ENCODE results near the gene MPO.

Gene MPO

DNA sequence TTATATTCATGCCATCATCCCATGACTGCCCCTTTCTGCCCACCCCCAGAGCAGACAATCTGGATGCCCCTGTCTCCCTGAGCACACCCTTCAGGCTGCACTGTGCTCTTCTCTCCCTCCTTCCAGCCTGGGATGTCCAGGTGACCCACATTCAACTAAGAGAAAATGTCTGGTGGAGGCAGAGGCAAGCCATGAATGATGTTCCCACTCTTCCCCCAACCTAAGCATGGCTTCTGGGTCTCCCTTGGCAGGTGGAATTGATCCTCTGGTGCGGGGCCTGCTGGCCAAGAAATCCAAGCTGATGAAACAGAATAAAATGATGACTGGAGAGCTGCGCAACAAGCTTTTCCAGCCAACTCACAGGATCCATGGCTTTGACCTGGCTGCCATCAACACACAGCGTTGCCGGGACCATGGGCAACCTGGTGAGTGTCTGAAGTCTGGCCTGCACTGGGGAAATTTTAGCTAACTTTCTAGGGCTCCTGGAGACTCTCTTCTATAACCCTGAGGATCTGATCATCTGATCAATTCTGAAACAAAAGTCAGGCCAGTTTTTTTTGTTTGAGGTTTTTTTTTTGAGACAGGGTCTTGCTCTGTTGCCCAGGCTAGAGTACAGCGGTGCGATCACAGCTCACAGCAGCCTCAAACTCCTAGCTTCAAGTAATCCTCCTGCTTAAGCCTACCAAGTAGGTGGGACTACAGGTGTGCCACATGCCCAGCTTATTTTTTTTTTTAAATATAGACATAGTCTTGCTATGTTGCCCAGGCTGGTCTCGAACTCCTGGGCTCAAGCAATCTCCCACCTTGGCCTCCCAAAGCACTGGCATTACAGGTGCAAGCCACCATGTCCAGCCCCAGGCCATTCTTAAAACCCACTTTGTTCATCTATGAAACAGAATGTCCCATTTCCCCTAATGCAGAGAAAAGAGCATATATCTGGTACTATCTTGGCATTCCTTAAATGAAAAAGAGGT, 14.5 kb downstream of the MPO start:
- TF ChIP-seq ISL1 (CRISPR knock-in tag; IDR thresholded peaks at IDR 0.05) (no peak), SNAI2 (CRISPR knock-in tag; IDR thresholded peaks at IDR 0.05) (no peak), ZFP30 (CRISPR knock-in tag; IDR thresholded peaks at IDR 0.05) (no peak), ZNF565 (CRISPR knock-in tag; conservative IDR thresholded peaks at IDR 0.05; ENCODE audit: low read depth) (no peak)
- ATAC-seq = no peak

DNA sequence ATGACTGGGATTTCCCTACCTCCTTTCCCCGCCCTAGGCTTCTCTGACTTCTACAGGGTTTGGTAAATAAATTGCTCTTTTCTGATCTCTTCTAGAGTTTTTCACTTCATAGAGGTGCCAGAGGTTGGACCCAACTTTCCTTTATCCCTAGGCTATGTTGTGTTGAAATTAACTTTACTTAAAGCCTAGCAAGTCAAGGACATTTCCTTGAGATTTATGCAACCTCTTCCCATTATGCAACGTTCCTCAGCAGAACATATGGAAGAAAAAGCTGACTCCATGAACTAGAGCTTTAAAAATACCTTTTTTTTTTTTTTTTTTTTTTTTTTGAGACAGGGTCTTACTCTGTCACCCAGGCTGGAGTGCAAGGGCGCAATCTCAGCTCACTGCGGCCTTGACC, 15.5 kb downstream of the MPO start:
- TF ChIP-seq, protein P1, sequence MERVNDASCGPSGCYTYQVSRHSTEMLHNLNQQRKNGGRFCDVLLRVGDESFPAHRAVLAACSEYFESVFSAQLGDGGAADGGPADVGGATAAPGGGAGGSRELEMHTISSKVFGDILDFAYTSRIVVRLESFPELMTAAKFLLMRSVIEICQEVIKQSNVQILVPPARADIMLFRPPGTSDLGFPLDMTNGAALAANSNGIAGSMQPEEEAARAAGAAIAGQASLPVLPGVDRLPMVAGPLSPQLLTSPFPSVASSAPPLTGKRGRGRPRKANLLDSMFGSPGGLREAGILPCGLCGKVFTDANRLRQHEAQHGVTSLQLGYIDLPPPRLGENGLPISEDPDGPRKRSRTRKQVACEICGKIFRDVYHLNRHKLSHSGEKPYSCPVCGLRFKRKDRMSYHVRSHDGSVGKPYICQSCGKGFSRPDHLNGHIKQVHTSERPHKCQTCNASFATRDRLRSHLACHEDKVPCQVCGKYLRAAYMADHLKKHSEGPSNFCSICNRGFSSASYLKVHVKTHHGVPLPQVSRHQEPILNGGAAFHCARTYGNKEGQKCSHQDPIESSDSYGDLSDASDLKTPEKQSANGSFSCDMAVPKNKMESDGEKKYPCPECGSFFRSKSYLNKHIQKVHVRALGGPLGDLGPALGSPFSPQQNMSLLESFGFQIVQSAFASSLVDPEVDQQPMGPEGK (CRISPR knock-in tag; IDR thresholded peaks at IDR 0.05; ENCODE audit: borderline replicate concordance) = no peak
- TF ChIP-seq CSDC2 (CRISPR knock-in tag; IDR thresholded peaks at IDR 0.05) = no peak
- TF ChIP-seq, protein P2, sequence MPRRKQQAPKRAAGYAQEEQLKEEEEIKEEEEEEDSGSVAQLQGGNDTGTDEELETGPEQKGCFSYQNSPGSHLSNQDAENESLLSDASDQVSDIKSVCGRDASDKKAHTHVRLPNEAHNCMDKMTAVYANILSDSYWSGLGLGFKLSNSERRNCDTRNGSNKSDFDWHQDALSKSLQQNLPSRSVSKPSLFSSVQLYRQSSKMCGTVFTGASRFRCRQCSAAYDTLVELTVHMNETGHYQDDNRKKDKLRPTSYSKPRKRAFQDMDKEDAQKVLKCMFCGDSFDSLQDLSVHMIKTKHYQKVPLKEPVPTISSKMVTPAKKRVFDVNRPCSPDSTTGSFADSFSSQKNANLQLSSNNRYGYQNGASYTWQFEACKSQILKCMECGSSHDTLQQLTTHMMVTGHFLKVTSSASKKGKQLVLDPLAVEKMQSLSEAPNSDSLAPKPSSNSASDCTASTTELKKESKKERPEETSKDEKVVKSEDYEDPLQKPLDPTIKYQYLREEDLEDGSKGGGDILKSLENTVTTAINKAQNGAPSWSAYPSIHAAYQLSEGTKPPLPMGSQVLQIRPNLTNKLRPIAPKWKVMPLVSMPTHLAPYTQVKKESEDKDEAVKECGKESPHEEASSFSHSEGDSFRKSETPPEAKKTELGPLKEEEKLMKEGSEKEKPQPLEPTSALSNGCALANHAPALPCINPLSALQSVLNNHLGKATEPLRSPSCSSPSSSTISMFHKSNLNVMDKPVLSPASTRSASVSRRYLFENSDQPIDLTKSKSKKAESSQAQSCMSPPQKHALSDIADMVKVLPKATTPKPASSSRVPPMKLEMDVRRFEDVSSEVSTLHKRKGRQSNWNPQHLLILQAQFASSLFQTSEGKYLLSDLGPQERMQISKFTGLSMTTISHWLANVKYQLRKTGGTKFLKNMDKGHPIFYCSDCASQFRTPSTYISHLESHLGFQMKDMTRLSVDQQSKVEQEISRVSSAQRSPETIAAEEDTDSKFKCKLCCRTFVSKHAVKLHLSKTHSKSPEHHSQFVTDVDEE (CRISPR knock-in tag; IDR thresholded peaks at IDR 0.05) = no peak
- TF ChIP-seq GLIS3 (CRISPR knock-in tag; IDR thresholded peaks at IDR 0.05) = no peak
- TF ChIP-seq ESRRG (CRISPR knock-in tag; IDR thresholded peaks at IDR 0.05) = no peak
- TF ChIP-seq PPARA (CRISPR knock-in tag; IDR thresholded peaks at IDR 0.05; ENCODE audit: borderline replicate concordance) = no peak
- TF ChIP-seq ISL1 (CRISPR knock-in tag; IDR thresholded peaks at IDR 0.05) = no peak
- no peak for TF ChIP-seq SNAI2 (CRISPR knock-in tag; IDR thresholded peaks at IDR 0.05)
- TF ChIP-seq OSR1 (CRISPR knock-in tag; IDR thresholded peaks at IDR 0.05) = no peak
- TF ChIP-seq, protein P3, sequence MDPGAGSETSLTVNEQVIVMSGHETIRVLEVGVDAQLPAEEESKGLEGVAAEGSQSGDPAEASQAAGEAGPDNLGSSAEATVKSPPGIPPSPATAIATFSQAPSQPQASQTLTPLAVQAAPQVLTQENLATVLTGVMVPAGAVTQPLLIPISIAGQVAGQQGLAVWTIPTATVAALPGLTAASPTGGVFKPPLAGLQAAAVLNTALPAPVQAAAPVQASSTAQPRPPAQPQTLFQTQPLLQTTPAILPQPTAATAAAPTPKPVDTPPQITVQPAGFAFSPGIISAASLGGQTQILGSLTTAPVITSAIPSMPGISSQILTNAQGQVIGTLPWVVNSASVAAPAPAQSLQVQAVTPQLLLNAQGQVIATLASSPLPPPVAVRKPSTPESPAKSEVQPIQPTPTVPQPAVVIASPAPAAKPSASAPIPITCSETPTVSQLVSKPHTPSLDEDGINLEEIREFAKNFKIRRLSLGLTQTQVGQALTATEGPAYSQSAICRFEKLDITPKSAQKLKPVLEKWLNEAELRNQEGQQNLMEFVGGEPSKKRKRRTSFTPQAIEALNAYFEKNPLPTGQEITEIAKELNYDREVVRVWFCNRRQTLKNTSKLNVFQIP (CRISPR knock-in tag; IDR thresholded peaks at IDR 0.05; ENCODE audit: borderline replicate concordance, low read depth) = no peak
- no peak for TF ChIP-seq BACH2 (CRISPR knock-in tag; IDR thresholded peaks at IDR 0.05; ENCODE audit: borderline replicate concordance)
- TF ChIP-seq, protein P4, sequence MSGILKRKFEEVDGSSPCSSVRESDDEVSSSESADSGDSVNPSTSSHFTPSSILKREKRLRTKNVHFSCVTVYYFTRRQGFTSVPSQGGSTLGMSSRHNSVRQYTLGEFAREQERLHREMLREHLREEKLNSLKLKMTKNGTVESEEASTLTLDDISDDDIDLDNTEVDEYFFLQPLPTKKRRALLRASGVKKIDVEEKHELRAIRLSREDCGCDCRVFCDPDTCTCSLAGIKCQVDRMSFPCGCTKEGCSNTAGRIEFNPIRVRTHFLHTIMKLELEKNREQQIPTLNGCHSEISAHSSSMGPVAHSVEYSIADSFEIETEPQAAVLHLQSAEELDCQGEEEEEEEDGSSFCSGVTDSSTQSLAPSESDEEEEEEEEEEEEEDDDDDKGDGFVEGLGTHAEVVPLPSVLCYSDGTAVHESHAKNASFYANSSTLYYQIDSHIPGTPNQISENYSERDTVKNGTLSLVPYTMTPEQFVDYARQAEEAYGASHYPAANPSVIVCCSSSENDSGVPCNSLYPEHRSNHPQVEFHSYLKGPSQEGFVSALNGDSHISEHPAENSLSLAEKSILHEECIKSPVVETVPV (CRISPR knock-in tag; IDR thresholded peaks at IDR 0.05) = no peak
- no peak for TF ChIP-seq ZNF565 (CRISPR knock-in tag; conservative IDR thresholded peaks at IDR 0.05; ENCODE audit: low read depth)
- no peak for TF ChIP-seq TCF4 (CRISPR knock-in tag; IDR thresholded peaks at IDR 0.05; ENCODE audit: borderline replicate concordance)
- no peak for TF ChIP-seq ZFP3 (CRISPR knock-in tag; IDR thresholded peaks at IDR 0.05)
- no peak for TF ChIP-seq ZC3H10 (CRISPR knock-in tag; IDR thresholded peaks at IDR 0.05)
- TF ChIP-seq, protein P5, sequence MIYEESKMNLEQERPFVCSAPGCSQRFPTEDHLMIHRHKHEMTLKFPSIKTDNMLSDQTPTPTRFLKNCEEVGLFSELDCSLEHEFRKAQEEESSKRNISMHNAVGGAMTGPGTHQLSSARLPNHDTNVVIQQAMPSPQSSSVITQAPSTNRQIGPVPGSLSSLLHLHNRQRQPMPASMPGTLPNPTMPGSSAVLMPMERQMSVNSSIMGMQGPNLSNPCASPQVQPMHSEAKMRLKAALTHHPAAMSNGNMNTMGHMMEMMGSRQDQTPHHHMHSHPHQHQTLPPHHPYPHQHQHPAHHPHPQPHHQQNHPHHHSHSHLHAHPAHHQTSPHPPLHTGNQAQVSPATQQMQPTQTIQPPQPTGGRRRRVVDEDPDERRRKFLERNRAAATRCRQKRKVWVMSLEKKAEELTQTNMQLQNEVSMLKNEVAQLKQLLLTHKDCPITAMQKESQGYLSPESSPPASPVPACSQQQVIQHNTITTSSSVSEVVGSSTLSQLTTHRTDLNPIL (CRISPR knock-in tag; IDR thresholded peaks at IDR 0.05; ENCODE audit: low read depth) = no peak
- TF ChIP-seq ZNF8 (CRISPR knock-in tag; IDR thresholded peaks at IDR 0.05) = no peak
- no peak for TF ChIP-seq RARB (CRISPR knock-in tag; IDR thresholded peaks at IDR 0.05)
- no peak for ATAC-seq

All from SK-N-SH treated with all-trans-retinoic acid at 6 μM for 48 hours (cell line).